GM12878 (cell line): ENCODE results near the gene FOXP4.

Experiments
- BRCA1 ChIP-seq: IDR thresholded peaks from 2 replicates; pipeline ENCODE4 v1.6.1; 2011; ENCODE audit warnings: low read depth, low read length, improper control_type of control experiment
- CTCF ChIP-seq, 3 experiments: IDR thresholded peaks in 2 of 3; conservative IDR thresholded peaks in 1 of 3; 2 replicates each; pipeline ENCODE4 v1.5.1; 2011; ENCODE audit warnings: low read depth in 3 of 3, low read length in 3 of 3, mild to moderate bottlenecking in 3 of 3, control low read depth in 2 of 3, moderate library complexity in 2 of 3, inconsistent platforms in 1 of 3, mixed read lengths in 1 of 3; ENCODE audit not compliant: control insufficient read depth in 2 of 3, insufficient read depth in 1 of 3; ENCODE audit errors: extremely low read depth in 1 of 3
- EP300 ChIP-seq, 2 experiments: fragments of 150-350 bp in 1 of 2; IDR thresholded peaks; 2 replicates each; pipeline ENCODE4 v1.6.1; 2011 to 2012; ENCODE audit warnings: low read depth in 2 of 2, low read length in 2 of 2, borderline replicate concordance in 1 of 2, improper control_type of control experiment in 1 of 2, inconsistent platforms in 1 of 2; ENCODE audit not compliant: control insufficient read depth in 1 of 2
- IRF5 ChIP-seq: fragments of 450-650 bp; IDR thresholded peaks from 2 replicates; pipeline ENCODE4 v1.6.1; 2017; ENCODE audit warnings: borderline replicate concordance
- JUNB ChIP-seq: IDR thresholded peaks from 2 replicates; pipeline ENCODE4 v1.6.1; 2016; ENCODE audit warnings: antibody characterized with exemption, mild to moderate bottlenecking
- RAD21 ChIP-seq: IDR thresholded peaks from 2 replicates; pipeline ENCODE4 v1.6.1; 2011; ENCODE audit warnings: mild to moderate bottlenecking, low read depth, low read length, moderate library complexity; ENCODE audit not compliant: insufficient read depth
- RB1 ChIP-seq: fragments of 450-650 bp; formaldehyde crosslinking; IDR thresholded peaks from 2 replicates; pipeline ENCODE4 v1.6.1; 2017; ENCODE audit warnings: mild to moderate bottlenecking, borderline replicate concordance
- RCOR1 ChIP-seq: conservative IDR thresholded peaks from 2 replicates; pipeline ENCODE4 v1.6.1; 2012; ENCODE audit warnings: low read depth, low read length, improper control_type of control experiment
- REST ChIP-seq: IDR thresholded peaks from 2 replicates; pipeline ENCODE4 v1.6.1; 2012; ENCODE audit warnings: mild to moderate bottlenecking, low read depth, low read length

- TF ChIP-seq CTCF (IDR thresholded peaks at IDR 0.05 in 2 of 3, conservative IDR thresholded peaks at IDR 0.05 in 1 of 3; ENCODE audit: control insufficient read depth in 2 of 3, extremely low read depth in 1 of 3, insufficient read depth in 1 of 3, low read depth in 3 of 3, low read length in 3 of 3): no peak
- TF ChIP-seq JUNB: no peak
- TF ChIP-seq IRF5: no peak
- no peak for TF ChIP-seq RB1
- no peak for TF ChIP-seq BRCA1
- no peak for TF ChIP-seq RCOR1
- TF ChIP-seq RAD21: no peak
- TF ChIP-seq EP300 (IDR thresholded peaks at IDR 0.05; ENCODE audit: borderline replicate concordance in 1 of 2, control insufficient read depth in 1 of 2, low read depth in 2 of 2, low read length in 2 of 2): no peak
- no peak for TF ChIP-seq REST
Observed at GRCh38 chr6:41625442-41625841, 79.3 kb downstream of the FOXP4 start.
